HFF-Myc (cell line): ENCODE results near the gene PRRC2A.

Source experiments
- DNase-seq: peaks from one replicate; pipeline ENCODE4 v3.0.0-alpha.2; 2011; ENCODE audit warnings: low read depth; ENCODE audit errors: extremely low read depth
- H3K4me3 ChIP-seq: replicated peaks from 2 replicates; pipeline ENCODE4 v1.5.1; 2011; ENCODE audit warnings: low read depth, mild to moderate bottlenecking, control low read depth, low read length
- TF ChIP-seq, protein P1 (sequence below): IDR thresholded peaks from 2 replicates; pipeline ENCODE4 v1.5.1; 2012; ENCODE audit warnings: mild to moderate bottlenecking, low read depth, low read length, control low read depth; ENCODE audit errors: missing control alignments

PRRC2A gene

DNA sequence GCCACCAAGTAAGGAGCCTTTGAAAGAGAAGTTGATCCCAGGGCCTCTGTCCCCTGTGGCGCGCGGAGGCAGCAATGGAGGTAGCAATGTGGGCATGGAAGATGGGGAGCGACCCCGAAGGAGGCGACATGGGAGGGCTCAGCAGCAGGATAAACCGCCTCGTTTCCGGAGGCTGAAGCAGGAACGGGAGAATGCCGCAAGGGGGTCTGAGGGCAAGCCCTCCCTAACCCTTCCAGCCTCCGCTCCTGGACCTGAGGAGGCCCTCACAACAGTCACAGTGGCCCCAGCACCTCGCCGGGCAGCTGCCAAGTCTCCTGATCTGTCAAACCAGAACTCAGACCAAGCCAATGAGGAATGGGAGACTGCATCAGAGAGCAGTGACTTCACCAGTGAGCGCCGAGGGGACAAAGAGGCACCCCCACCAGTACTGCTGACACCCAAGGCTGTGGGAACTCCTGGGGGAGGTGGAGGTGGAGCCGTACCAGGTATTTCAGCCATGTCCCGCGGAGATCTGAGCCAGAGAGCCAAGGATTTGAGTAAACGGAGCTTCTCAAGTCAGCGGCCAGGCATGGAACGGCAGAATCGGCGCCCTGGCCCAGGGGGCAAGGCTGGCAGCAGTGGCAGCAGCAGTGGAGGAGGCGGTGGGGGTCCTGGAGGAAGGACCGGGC, 11.9 kb downstream of the PRRC2A start:
- no peak overlapping the region for H3K4me3 ChIP-seq
- TF ChIP-seq, protein P1, sequence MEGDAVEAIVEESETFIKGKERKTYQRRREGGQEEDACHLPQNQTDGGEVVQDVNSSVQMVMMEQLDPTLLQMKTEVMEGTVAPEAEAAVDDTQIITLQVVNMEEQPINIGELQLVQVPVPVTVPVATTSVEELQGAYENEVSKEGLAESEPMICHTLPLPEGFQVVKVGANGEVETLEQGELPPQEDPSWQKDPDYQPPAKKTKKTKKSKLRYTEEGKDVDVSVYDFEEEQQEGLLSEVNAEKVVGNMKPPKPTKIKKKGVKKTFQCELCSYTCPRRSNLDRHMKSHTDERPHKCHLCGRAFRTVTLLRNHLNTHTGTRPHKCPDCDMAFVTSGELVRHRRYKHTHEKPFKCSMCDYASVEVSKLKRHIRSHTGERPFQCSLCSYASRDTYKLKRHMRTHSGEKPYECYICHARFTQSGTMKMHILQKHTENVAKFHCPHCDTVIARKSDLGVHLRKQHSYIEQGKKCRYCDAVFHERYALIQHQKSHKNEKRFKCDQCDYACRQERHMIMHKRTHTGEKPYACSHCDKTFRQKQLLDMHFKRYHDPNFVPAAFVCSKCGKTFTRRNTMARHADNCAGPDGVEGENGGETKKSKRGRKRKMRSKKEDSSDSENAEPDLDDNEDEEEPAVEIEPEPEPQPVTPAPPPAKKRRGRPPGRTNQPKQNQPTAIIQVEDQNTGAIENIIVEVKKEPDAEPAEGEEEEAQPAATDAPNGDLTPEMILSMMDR: no peak
- DNase-seq: no peak

DNA sequence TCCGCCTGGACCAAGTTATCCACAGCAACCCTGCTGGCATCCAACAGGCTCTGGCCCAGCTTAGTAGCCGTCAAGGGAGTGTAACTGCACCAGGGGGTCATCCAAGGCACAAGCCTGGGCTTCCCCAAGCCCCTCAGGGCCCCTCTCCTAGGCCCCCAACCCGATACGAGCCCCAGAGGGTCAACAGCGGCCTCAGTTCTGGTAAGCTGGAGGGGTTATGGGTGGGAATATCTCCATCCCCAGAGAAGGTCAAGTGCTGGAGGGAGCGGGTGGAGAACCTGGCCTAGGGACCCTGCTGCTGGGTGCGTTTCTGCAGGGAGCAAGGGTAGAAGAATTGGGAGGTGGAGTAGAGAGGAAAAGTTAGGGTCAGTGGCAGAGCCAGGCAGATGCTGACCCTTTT, 12.9 kb downstream of the PRRC2A start:
- TF ChIP-seq, protein P1: no peak
- H3K4me3 ChIP-seq: no peak overlapping the region
- no peak for DNase-seq

DNA sequence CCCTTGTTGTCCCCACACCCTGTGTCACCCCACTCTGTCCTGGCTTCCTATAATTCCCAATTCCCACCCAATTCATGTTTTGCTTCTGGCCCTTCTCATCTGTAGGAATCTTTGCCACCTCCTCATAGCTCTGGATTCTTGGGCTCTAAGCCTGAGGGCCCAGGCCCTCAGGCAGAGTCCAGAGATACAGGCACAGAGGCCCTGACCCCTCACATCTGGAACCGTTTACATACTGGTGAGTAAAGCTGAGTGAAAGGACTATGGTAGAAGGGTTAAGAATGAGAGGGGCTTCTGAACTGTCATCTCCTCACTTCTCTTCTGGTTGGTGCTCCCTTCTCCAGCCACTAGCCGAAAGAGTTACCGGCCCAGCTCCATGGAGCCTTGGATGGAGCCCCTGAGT, 13.6 kb downstream of the PRRC2A start:
- TF ChIP-seq, protein P1: no peak
- no peak for DNase-seq
- H3K4me3 ChIP-seq: no peak overlapping the region

DNA sequence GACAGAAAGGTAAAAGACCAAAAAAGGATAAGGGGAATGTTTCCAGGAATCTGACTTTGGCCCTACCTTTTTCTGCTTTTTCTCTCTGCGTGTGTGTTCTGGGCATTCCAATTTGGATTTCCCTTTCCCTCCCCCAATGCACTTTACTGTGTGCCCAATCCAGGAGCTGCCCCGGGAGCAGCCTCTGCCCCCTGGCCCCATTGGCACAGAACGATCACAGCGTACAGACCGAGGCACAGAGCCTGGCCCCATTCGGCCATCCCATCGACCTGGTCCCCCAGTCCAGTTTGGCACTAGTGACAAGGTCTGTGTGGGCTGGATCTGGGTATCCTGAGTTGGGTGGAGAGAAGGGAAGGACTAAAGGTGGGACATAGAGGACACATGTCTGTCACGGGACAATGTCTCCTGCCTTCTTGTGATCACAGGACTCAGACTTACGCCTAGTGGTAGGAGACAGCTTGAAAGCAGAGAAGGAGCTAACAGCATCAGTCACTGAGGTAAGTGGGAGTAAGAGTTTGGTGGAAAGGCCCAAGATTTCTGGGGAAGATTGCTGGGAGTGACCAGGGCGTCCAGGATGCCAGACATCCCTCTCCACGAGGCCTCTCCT, 14.6 kb downstream of the PRRC2A start:
- TF ChIP-seq, protein P1: no peak
- no peak for DNase-seq
- H3K4me3 ChIP-seq: no peak overlapping the region

DNA sequence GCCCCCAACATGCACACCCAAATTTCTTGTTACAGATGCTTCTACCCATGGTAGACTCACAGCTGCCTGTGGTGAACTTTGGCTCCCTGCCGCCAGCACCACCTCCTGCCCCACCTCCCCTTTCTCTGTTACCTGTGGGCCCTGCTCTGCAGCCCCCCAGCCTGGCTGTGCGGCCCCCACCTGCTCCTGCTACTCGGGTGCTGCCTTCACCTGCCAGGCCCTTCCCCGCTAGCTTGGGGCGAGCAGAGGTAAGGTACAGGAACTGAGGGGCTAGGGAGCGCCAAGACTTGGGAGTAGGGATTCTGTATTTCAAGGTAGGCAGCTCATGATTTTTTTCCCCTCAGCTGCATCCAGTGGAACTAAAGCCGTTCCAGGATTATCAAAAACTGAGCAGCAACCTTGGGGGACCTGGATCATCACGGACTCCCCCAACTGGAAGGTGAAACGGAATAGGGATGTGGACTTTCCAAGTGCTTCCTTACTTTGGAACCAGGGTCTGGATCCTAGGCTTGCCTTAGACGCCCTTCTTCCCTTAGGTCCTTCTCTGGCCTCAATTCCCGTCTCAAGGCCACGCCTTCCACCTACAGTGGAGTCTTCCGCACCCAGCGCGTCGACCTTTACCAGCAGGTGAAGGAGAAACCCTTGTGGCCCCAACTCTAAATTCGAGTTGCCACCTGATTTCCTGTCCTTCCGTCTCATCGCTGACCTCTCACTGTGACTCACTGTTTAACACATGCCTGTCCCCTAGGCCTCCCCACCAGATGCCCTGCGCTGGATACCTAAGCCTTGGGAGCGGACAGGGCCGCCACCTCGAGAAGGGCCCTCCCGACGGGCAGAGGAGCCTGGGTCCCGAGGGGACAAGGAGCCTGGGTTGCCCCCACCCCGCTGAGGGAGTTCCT, 16.4 kb downstream of the PRRC2A start:
- DNase-seq: no peak
- H3K4me3 ChIP-seq: no peak overlapping the region
- TF ChIP-seq, protein P1: no peak

DNA sequence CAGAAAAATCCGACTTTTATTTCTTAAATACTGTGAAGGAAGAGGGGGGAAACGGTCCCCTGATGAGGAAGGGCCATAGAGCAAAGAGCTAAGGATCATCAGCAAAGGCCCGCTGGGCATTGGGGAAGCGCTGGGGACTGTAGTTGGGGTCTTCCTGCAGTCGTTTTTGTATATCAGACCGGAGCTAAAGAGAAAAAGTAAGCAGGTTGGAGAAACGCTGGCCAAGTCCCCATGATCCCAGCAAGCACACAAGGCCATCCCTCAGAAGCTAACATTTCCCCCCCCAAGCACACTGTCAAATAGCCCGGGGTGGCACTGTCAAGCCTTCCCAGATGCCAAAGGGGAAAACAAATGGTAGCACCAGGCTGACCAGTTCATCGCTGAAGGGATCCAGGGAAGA, 18.5 kb downstream of the PRRC2A start:
- no peak for DNase-seq
- TF ChIP-seq, protein P1: no peak
- H3K4me3 ChIP-seq: no peak overlapping the region
